Upper lobe of left lung (tissue), 4 donors: ENCODE measurements around the gene CPEB2.

Experiments used
- CTCF ChIP-seq, 6 experiments: fragments of 450-650 bp in 4 of 6; fragments of 200-600 bp in 2 of 6; sonication (generic) in 2 of 6; IDR thresholded peaks; one replicate each; pipeline ENCODE4 v1.5.1; 2016 to 2019; ENCODE audit warnings: antibody characterized with exemption in 6 of 6
- EP300 ChIP-seq, 4 donors: sonication (generic); formaldehyde crosslinking; IDR thresholded peaks; one replicate each; pipeline ENCODE4 v1.5.1; 2017; ENCODE audit warnings: antibody characterized with exemption in 4 of 4, control low read depth in 2 of 4
- POLR2A ChIP-seq, 4 donors: fragments of 450-650 bp; IDR thresholded peaks; one replicate each; pipeline ENCODE4 v1.5.1; 2016 to 2017; ENCODE audit warnings: antibody characterized with exemption in 4 of 4, mild to moderate bottlenecking in 2 of 4
- POLR2AphosphoS5 ChIP-seq, 2 donors: sonication (generic); formaldehyde crosslinking; IDR thresholded peaks; one replicate each; pipeline ENCODE4 v1.5.1; 2017; ENCODE audit warnings: antibody characterized with exemption in 2 of 2

- no peak for TF ChIP-seq POLR2A (IDR thresholded peaks at IDR 0.05)
- TF ChIP-seq EP300 (IDR thresholded peaks at IDR 0.05): no peak
- TF ChIP-seq POLR2AphosphoS5 (IDR thresholded peaks at IDR 0.05): no peak
- no peak for TF ChIP-seq CTCF (IDR thresholded peaks at IDR 0.05)
These were observed 116.0 kb downstream of the CPEB2 start for GRCh38 chr4:15118292-15118691.
